WI38 (cell line): Measurements from ENCODE around the gene PPP1CA.

Experiments used
- H3K4me3 ChIP-seq: 2 replicates; pipeline ENCODE4 v1.5.1; 2011; ENCODE audit warnings: low read depth, mild to moderate bottlenecking, control low read depth, low read length
- TF ChIP-seq, protein P1 (sequence below): IDR thresholded peaks from 2 replicates; pipeline ENCODE4 v1.5.1; 2012; ENCODE audit warnings: low read depth, mild to moderate bottlenecking, control low read depth, low read length

PPP1CA gene

GRCh38 chr11:67432655-67433349 lies 31.1 kb upstream of the PPP1CA start:
- TF ChIP-seq, protein P1, sequence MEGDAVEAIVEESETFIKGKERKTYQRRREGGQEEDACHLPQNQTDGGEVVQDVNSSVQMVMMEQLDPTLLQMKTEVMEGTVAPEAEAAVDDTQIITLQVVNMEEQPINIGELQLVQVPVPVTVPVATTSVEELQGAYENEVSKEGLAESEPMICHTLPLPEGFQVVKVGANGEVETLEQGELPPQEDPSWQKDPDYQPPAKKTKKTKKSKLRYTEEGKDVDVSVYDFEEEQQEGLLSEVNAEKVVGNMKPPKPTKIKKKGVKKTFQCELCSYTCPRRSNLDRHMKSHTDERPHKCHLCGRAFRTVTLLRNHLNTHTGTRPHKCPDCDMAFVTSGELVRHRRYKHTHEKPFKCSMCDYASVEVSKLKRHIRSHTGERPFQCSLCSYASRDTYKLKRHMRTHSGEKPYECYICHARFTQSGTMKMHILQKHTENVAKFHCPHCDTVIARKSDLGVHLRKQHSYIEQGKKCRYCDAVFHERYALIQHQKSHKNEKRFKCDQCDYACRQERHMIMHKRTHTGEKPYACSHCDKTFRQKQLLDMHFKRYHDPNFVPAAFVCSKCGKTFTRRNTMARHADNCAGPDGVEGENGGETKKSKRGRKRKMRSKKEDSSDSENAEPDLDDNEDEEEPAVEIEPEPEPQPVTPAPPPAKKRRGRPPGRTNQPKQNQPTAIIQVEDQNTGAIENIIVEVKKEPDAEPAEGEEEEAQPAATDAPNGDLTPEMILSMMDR: no peak
- H3K4me3 ChIP-seq: no peak overlapping the region

- TF ChIP-seq, protein P1: no peak
Measured at GRCh38 chr11:67431346-67432249, 29.9 kb upstream of the PPP1CA start.

GRCh38 chr11:67429722-67430121 lies 28.1 kb upstream of the PPP1CA start:
- TF ChIP-seq, protein P1: no peak
- H3K4me3 ChIP-seq: no peak overlapping the region

More at GRCh38 chr11:67431346-67432249, 29.9 kb upstream of the PPP1CA start:
- H3K4me3 ChIP-seq: no peak overlapping the region

DNA sequence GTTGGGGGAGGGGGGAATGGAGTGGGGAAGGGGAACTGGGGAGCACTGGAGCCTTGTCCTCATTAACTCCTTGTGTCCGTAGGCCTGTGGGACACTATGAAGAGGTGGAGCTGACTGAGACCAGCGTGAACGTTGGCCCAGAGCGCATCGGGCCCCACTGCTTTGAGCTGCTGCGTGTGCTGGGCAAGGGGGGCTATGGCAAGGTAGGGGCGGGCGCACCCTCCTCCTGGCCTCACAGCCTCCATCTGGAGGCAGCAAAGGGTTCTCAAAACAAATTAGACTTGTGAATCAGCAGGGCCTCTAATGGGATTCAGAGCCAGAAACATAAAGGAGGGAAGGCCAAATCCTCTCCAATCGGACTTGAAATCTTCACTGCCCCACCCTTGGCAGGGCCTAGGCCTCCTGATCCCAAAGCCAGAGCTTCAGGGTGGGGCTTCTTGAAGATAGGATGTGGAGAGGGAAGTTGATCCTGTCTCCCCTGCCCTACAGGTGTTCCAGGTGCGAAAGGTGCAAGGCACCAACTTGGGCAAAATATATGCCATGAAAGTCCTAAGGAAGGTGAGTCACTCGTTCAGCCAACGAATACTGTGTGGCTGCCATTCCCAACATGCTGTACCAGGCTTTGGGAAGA lies 27.5 kb upstream of the PPP1CA start:
- TF ChIP-seq, protein P1: no peak
- H3K4me3 ChIP-seq: peak overlapping the region; percentile 99

- TF ChIP-seq, protein P1: no peak
- peak within 1 kb of the TSS; percentile 99 for H3K4me3 ChIP-seq
Measured at GRCh38 chr11:67428052-67429001, 26.7 kb upstream of the PPP1CA start, which contains the start of gene RPS6KB2. TSS of gene RPS6KB2 (plus strand) at chr11:67428494. CDS start at chr11:67428546, 52 bp downstream.

- peak overlapping the region; percentile 99 for H3K4me3 ChIP-seq
Measured at GRCh38 chr11:67427364-67427859, 25.8 kb upstream of the PPP1CA start.
